ENCODE results near the gene ABHD1.
"Not testable (repeated sequence)": the region's sequence is repeated elsewhere in the genome, so short reads cannot be mapped to it uniquely, and the experiment has no call there.

Gene ABHD1

DNA sequence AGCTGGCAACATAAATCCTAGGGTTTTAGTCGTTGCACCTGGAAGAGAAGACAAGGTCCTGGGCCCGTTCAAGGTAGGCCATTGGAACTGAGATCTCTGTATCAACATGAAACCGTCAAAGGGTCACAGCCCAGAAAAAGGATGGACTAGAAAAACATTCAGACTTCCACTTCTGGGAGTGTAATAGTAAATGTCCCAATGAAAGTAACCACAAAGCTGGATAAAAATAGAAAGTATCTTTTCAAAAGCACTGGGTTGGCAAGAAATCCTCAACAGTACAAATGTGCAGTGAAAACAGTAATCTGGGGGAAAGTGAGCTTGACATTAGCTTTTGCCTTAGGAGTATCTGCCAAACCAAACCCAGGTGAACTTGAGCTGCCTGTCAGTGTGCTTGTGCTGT lies 17.6 kb upstream of the ABHD1 start:
- TF ChIP-seq, protein P1, sequence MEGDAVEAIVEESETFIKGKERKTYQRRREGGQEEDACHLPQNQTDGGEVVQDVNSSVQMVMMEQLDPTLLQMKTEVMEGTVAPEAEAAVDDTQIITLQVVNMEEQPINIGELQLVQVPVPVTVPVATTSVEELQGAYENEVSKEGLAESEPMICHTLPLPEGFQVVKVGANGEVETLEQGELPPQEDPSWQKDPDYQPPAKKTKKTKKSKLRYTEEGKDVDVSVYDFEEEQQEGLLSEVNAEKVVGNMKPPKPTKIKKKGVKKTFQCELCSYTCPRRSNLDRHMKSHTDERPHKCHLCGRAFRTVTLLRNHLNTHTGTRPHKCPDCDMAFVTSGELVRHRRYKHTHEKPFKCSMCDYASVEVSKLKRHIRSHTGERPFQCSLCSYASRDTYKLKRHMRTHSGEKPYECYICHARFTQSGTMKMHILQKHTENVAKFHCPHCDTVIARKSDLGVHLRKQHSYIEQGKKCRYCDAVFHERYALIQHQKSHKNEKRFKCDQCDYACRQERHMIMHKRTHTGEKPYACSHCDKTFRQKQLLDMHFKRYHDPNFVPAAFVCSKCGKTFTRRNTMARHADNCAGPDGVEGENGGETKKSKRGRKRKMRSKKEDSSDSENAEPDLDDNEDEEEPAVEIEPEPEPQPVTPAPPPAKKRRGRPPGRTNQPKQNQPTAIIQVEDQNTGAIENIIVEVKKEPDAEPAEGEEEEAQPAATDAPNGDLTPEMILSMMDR (IDR thresholded peaks at IDR 0.05; ENCODE audit: low read depth, low read length): no peak
- no peak for DNase-seq (ENCODE audit: extremely low read depth, low read depth)

DNA sequence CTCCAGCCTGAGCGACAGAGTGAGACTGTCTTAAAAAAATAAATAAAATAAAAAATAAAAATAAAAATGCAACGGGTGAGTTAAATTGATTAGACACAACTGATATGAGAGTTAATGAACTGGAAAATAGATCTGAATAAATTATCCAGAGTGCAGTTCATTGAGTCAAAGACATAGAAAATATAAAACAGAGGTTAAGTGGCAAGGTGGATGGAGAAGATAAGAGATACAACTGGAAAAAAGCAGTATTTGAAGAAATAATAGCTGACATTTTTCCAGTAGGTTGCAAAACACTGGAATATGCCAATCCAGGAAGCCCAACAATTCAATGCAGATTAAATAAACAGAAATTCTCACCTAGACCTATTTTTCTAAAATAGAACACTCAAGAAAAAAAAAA lies 15.4 kb upstream of the ABHD1 start:
- TF ChIP-seq, protein P1 (IDR thresholded peaks at IDR 0.05; ENCODE audit: low read depth, low read length): no peak
- DNase-seq (ENCODE audit: extremely low read depth, low read depth): no peak

DNA sequence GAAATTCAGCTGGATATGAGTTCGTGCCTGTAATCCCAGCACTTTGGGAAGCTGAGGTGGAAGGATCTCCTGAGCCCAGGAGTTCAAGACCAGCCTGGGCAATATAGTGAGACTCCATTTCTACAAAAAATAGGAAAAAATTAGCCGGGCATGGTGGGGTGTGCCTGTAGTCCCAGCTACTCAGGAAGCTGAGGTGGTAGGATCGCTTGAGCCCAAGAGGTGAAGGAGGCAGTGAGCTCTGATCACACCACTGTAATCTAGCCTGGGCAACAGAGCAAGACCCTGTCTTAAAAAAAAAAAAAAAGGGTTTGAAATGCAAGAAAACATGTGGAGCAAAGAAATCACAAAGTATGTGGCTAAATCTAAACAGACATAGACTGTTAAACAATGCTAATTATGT lies 14.5 kb upstream of the ABHD1 start:
- DNase-seq (ENCODE audit: extremely low read depth, low read depth): no peak
- TF ChIP-seq, protein P1 (IDR thresholded peaks at IDR 0.05; ENCODE audit: low read depth, low read length): no peak

DNA sequence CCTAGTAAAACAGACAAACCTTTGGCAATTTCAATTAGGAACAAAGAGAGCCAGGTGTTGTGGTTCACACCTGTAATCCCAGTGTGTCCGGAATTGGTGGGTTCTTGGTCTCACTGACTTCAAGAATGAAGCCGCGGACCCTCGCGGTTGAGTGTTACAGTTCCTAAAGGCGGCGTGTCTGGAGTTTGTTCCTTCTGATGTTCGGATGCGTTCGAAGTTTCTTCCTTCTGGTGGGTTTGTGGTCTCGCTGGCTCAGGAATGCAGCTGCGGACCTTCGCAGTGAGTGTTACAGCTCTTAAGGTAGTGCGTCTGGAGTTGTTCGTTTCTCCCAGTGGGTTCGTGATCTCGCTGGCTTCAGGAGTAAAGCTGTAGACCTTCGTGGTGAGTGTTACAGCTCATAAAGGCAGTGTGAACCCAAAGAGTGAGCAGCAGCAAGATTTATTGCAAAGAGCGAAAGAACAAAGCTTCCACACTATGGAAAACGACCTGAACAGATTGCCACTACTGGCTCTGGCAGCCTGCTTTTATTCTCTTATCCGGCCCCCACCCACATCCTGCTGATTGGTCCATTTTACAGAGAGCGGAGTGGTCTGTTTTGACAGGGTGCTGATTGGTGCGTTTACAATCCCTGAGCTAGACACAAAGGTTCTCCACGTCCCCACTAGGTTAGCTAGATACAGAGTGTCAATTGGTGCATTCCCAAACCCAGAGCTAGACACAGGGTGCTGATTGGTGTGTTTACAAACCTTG lies 12.8 kb upstream of the ABHD1 start:
- DNase-seq (ENCODE audit: extremely low read depth, low read depth): not testable (repeated sequence)

- DNase-seq (ENCODE audit: extremely low read depth, low read depth): not testable (repeated sequence)
These were observed 12.1 kb upstream of the ABHD1 start for GRCh38 chr2:27111392-27112078.

DNA sequence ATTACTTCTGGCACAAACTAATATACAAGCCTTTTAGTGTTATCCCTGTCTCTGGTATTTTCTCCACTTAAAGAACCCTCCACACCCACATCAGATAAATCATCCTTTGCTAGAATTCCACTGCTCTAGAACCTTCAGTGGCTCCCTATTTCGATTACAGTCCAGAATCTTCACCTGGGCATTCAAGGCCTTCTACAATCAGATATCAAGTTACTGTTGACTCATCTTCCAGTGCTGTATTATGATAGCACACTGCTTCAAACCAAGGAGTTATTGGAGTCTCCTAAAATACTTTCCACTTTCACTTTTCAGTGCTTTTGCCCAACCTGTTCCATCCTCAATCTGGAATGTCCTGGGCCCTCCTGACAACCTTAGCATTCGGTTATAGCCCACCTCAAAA lies 8.1 kb upstream of the ABHD1 start:
- TF ChIP-seq, protein P1 (IDR thresholded peaks at IDR 0.05; ENCODE audit: low read depth, low read length): no peak

DNA sequence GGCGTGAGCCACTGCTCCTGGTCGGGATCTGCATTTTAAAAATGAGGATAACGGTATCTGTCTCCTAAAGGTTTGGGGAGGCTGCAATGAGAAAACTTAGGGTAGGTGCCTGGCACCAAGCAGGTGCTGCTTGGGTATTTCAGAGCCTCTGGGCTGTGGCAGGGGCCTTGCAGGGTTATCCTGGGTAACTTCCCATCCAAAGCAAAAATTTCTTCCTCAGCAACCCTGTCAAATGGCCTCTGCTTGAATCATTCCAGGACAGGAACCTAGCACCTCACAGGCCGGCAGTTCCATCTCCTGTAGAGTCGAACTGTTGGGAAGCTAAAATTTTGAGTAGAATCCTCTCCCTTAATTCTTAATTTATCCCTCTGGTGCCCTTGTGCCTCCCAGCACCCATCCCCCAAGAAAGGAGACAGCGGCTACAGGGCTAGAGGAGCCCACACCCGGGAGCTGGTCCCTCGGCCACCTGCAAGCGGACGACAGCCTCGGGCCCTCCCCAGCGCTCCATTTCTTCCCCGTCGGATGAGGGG lies 5.6 kb upstream of the ABHD1 start:
- no peak for DNase-seq (ENCODE audit: extremely low read depth, low read depth)
- TF ChIP-seq, protein P1 (IDR thresholded peaks at IDR 0.05; ENCODE audit: low read depth, low read length): no peak

More for the DNA sequence above, 8.1 kb upstream of the ABHD1 start:
- DNase-seq (ENCODE audit: extremely low read depth, low read depth): no peak

DNA sequence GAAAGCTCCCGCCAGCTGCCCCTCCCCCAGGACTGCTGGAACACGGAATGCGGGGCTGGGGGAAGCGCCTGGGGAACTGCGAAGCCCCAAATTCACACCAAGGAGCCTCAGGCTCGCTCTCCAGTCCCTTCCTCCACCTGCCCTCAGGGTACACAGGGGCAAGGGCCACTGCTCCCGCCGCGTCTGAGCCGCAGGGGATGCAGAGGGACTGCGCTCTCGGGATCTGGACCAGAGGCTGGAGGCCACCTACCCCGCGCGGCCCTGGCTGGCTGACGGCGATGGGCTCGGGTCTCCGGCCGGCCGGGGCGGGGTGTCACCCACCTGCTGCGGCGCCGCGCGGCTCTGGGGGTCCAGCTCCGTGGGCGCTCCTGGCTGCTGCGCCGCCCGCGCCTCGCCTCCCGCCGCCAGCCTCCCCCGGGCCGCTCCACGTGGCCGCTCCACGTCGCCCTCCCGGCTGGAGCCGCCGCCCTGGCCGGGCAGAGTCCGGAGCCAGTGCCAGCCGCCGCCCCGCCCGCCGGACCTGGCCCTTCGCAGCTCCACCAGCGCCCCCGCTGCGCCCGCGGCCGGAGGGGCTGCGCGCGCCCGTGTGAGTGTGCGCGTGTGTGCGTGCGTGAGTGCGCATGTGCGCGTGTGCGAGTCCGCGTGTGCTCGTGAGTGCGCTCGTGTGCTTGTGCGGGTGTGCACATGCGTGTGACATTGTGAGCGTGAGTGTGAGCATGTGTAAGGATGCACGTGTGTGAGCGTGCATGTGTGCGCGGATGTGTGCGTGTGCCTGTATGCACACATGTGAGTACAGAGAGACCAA lies 4.9 kb upstream of the ABHD1 start, which contains the start of gene CGREF1:
Gene CGREF1 (minus strand): TSS at position 604 of the 805 bp plus-strand sequence. CDS start 14,762 bp downstream, outside the sequence.
- TF ChIP-seq, protein P1 (IDR thresholded peaks at IDR 0.05; ENCODE audit: low read depth, low read length): no peak

GRCh38 chr2:27119330-27119670 lies 4.3 kb upstream of the ABHD1 start:
- DNase-seq (ENCODE audit: extremely low read depth, low read depth): not testable (repeated sequence)

More for the DNA sequence above, 4.9 kb upstream of the ABHD1 start, which contains the start of gene CGREF1:
- no peak for DNase-seq (ENCODE audit: extremely low read depth, low read depth)

Measured in AG09319 (cell line).